AML-193 (cell line): ENCODE data around the gene TRAPPC11.

Experiments used
- DNase-seq, 2 experiments: peaks; one replicate each; lab custom pipeline; 2025; lab: John Stamatoyannopoulos, UW

TRAPPC11 gene

DNA sequence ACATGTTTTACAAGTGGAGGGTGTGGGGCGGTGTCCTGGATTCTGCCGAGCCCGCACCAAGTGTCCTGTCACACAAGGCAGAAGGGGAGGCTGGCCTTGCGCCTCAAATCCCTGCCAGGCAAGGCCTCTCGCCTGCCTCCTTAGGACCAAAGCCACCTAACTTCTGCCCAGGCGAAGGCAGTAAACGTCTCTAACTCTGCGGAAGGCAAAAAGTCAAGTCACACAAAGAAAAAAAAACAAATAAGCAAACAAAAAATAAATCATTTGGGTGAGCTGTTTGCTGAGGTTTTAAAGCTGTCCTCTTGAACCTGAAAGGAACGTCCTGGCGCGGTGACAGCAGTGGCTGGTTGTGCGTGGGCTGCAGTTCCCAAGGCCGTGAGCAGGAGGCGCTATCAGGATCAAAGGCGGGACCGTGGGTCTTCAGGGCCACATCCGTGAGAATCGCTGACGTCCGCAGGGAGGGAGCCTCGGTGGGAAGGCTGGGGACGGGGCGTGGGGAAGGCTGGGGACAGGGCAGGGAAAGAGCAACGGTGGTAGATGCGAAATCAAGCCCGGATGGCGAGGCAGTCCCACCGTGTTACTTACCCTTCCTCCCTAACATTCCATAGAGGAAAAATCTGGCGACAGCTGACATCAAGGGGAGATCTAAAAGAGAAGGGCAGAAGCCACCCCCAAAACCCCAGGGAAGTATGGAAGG, 99.1 kb downstream of the TRAPPC11 start:
- DNase-seq, result no peak

- DNase-seq, result no peak
Measured at GRCh38 chr4:183758758-183759447, 99.8 kb downstream of the TRAPPC11 start.

GRCh38 chr4:183760326-183760725, 101.2 kb downstream of the TRAPPC11 start:
- DNase-seq, result no peak
